DOHH2 (cell line): ENCODE results near the gene WHRN.

ENCODE experiments used
- H3F3A ChIP-seq: fragments of 200-600 bp; sonication (generic), shearing (Covaris generic); 2 replicates; pipeline ENCODE4 v1.6.0; 2016; ENCODE audit warnings: antibody characterized with exemption, mild to moderate bottlenecking; ENCODE audit not compliant: control insufficient read depth, insufficient read depth
- H3K27ac ChIP-seq: fragments of 200-600 bp; sonication (generic); 2 replicates; pipeline ENCODE4 v1.5.1; 2014; ENCODE audit warnings: low read depth, mild to moderate bottlenecking, low read length, moderate library complexity
- H3K27me3 ChIP-seq: fragments of 200-600 bp; sonication (generic); 2 replicates; pipeline ENCODE4 v1.6.1; 2014; ENCODE audit warnings: mild to moderate bottlenecking, low read length, mixed read lengths; ENCODE audit not compliant: control insufficient read depth
- H3K36me3 ChIP-seq: fragments of 200-600 bp; sonication (generic); 2 replicates; pipeline ENCODE4 v1.6.1; 2014; ENCODE audit warnings: mild to moderate bottlenecking, low read length, moderate library complexity, mixed read lengths; ENCODE audit not compliant: control insufficient read depth
- H3K4me1 ChIP-seq: fragments of 200-600 bp; sonication (generic); 2 replicates; pipeline ENCODE4 v1.6.1; 2014; ENCODE audit warnings: mild to moderate bottlenecking, low read length, mixed read lengths; ENCODE audit not compliant: control insufficient read depth
- H3K4me2 ChIP-seq: fragments of 200-600 bp; sonication (generic); 2 replicates; pipeline ENCODE4 v1.6.0; 2014; ENCODE audit warnings: mild to moderate bottlenecking, low read length, moderate library complexity
- H3K4me3 ChIP-seq: fragments of 200-600 bp; sonication (generic); 2 replicates; pipeline ENCODE4 v1.5.1; 2014; ENCODE audit warnings: mild to moderate bottlenecking, low read length, mixed read lengths
- H3K79me2 ChIP-seq: fragments of 200-600 bp; sonication (generic); 2 replicates; pipeline ENCODE4 v1.6.1; 2014; ENCODE audit warnings: mild to moderate bottlenecking, low read length, mixed read lengths; ENCODE audit not compliant: control insufficient read depth
- H3K9me2 ChIP-seq: fragments of 200-600 bp; sonication (generic); replicated peaks from 2 replicates; pipeline ENCODE4 v1.6.1; 2014; ENCODE audit warnings: mild to moderate bottlenecking, low read length, mixed read lengths; ENCODE audit not compliant: control insufficient read depth
- H3K9me3 ChIP-seq: fragments of 200-600 bp; sonication (generic); 2 replicates; pipeline ENCODE4 v1.6.1; 2014; ENCODE audit warnings: antibody characterized with exemption, low read length, mixed read lengths; ENCODE audit not compliant: control insufficient read depth, insufficient read depth
- H4K20me1 ChIP-seq: fragments of 200-600 bp; sonication (generic); 2 replicates; pipeline ENCODE4 v1.6.0; 2014; ENCODE audit warnings: low read depth, mild to moderate bottlenecking, antibody characterized with exemption, low read length, moderate library complexity; ENCODE audit not compliant: control insufficient read depth, insufficient read depth
- EZH2phosphoT487 ChIP-seq: fragments of 200-600 bp; sonication (generic); IDR thresholded peaks from 2 replicates; pipeline ENCODE4 v1.6.1; 2017; ENCODE audit warnings: borderline replicate concordance, mild to moderate bottlenecking, antibody characterized with exemption, low read length, moderate library complexity, mixed read lengths
- TF ChIP-seq, protein P1 (sequence below): fragments of 200-600 bp; sonication (generic); IDR thresholded peaks from one replicate; pipeline ENCODE4 v1.5.1; 2014; ENCODE audit warnings: antibody characterized with exemption, mild to moderate bottlenecking, low read depth, low read length; ENCODE audit not compliant: poor library complexity, severe bottlenecking

Gene WHRN

DNA sequence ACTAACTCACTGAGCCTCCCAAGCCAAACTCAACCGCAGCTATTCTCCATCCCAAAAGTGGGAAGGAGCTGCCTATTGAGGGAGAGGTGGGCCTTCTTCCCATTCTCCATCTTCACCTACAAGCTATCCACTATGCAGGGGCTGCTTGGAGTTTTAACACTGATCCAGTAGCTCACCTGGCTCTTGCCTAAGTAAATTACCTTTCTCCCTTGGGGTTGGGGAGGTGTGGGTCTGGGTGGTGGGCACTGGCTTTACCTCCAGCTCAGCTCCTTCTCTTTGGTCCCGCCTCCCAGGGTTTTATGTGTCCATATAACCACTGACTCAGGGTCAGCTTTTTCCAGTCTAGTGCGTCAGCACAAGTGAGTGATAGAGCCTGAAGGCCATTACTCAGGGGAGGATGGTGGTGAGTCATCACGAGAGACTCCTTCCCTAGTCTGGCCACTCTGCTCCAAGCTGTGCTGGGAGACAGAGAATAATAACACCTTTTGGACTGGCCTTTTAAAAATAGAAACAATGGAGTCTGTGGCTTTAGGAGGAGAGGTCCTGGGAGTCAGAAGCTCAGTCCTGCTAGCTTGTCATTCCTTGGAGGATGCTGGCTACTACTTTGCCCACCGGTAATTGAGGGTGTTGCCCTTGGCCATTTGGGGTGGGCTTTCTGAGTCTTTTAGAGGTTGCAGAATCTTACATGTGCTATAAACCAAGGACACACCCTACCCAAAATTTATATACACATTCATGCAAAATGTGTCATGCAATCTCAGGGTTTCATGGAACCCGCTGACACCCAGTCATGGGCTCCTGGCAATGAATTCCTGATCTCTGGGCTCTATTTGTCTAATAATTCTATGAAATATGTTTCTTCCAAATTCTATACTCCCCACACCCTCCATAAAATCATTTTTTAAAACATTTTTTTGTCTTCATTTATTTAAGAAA is 46.7 kb upstream of the WHRN start:
- H4K20me1 ChIP-seq: no peaks in the 10 kb centered on the region
- H3K4me3 ChIP-seq: no peak overlapping the region
- no peaks in the 10 kb centered on the region for H3K9me2 ChIP-seq
- no peaks in the 10 kb centered on the region for H3K79me2 ChIP-seq
- no peak for TF ChIP-seq EZH2phosphoT487
- TF ChIP-seq, protein P1, sequence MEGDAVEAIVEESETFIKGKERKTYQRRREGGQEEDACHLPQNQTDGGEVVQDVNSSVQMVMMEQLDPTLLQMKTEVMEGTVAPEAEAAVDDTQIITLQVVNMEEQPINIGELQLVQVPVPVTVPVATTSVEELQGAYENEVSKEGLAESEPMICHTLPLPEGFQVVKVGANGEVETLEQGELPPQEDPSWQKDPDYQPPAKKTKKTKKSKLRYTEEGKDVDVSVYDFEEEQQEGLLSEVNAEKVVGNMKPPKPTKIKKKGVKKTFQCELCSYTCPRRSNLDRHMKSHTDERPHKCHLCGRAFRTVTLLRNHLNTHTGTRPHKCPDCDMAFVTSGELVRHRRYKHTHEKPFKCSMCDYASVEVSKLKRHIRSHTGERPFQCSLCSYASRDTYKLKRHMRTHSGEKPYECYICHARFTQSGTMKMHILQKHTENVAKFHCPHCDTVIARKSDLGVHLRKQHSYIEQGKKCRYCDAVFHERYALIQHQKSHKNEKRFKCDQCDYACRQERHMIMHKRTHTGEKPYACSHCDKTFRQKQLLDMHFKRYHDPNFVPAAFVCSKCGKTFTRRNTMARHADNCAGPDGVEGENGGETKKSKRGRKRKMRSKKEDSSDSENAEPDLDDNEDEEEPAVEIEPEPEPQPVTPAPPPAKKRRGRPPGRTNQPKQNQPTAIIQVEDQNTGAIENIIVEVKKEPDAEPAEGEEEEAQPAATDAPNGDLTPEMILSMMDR: no peak
- no peaks in the 10 kb centered on the region for H3K36me3 ChIP-seq
- peaks cover 67% of the 10 kb centered on the region for H3K27me3 ChIP-seq
- no peak overlapping the region for H3K4me2 ChIP-seq
- H3K9me3 ChIP-seq: no peaks in the 10 kb centered on the region
- H3K27ac ChIP-seq: no peak overlapping the region
- H3K4me1 ChIP-seq: peaks cover 4% of the 10 kb centered on the region
- H3F3A ChIP-seq: no peaks in the 10 kb centered on the region

DNA sequence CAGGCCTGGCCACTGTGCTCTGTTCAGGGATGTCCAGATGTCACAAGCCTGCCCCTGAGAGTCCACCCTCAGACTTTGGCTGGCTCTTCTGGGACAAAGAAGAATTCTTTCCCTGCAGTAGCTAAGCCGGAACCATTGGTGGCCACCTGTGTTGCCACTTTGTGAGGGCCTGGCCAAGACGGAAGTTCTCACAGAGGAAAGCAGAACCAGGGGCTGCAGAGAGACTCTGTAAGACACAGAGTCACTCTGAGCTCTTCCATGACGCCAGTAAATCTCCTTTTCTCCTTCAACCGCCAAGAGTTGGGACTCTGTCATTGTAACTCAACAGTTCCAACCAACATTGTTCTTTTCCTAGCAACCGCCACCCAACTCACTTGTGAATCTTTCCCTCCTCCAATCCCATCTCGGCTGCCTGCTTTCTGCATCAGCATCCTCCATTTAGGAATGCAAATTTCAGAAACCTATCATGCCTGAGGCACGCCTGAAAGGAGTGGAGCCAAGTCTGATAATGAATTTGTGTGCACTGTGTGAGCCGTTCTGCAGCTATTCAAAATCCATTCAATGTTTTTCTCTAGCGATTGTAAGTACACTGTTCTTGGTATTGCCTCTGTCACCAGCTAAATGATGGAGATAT is 44.5 kb upstream of the WHRN start:
- H3K27me3 ChIP-seq: peaks cover 70% of the 10 kb centered on the region
- no peaks in the 10 kb centered on the region for H3K36me3 ChIP-seq
- H4K20me1 ChIP-seq: no peaks in the 10 kb centered on the region
- H3K79me2 ChIP-seq: no peaks in the 10 kb centered on the region
- H3K4me3 ChIP-seq: no peak overlapping the region
- H3K4me1 ChIP-seq: no peaks in the 10 kb centered on the region
- H3K9me3 ChIP-seq: no peaks in the 10 kb centered on the region
- no peak overlapping the region for H3K27ac ChIP-seq
- no peaks in the 10 kb centered on the region for H3K9me2 ChIP-seq
- no peak for TF ChIP-seq EZH2phosphoT487
- TF ChIP-seq, protein P1: no peak
- H3K4me2 ChIP-seq: no peak overlapping the region
- no peaks in the 10 kb centered on the region for H3F3A ChIP-seq

DNA sequence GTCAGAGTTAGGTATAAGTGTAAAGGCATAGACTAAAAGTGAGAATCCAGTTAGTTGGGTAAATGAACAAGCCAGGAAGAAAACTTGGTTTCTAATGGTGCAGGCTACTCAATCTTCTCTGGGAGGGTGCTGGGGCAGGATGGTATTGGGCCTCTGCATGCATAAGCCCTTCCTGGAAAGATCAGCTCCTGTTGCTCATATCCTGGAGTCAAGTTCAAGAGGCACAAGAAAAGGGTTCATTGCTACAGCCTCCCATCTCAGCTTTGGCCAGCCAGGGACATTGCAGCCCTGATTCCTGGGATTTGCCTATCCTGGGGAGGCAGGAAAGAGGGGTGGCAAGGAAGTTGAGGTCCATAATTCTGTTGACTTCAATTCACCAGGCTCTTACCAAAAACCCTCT is 41.6 kb upstream of the WHRN start:
- peaks cover 58% of the 10 kb centered on the region for H3K27me3 ChIP-seq
- TF ChIP-seq EZH2phosphoT487: no peak
- TF ChIP-seq, protein P1: no peak
- H3K4me1 ChIP-seq: no peaks in the 10 kb centered on the region
- no peaks in the 10 kb centered on the region for H3K36me3 ChIP-seq
- H3K79me2 ChIP-seq: no peaks in the 10 kb centered on the region
- no peak overlapping the region for H3K4me2 ChIP-seq
- no peaks in the 10 kb centered on the region for H3F3A ChIP-seq
- no peaks in the 10 kb centered on the region for H4K20me1 ChIP-seq
- H3K4me3 ChIP-seq: no peak overlapping the region
- no peak overlapping the region for H3K27ac ChIP-seq
- no peaks in the 10 kb centered on the region for H3K9me2 ChIP-seq
- no peaks in the 10 kb centered on the region for H3K9me3 ChIP-seq
